Aortic smooth muscle cell (primary cell): Measurements from ENCODE around the gene GLE1. TPM values are rescaled to one million over a fixed set of nuclear protein-coding genes. Genes with fewer than 3 reads are reported as not detected.

Source experiments
- total RNA-seq: library from RNA; depleted of rRNA; stranded (reverse); fragments of >200 nt; gene quantifications from 2 replicates; pipeline ENCODE4 v1.2.3, GENCODE V29; 2014

GLE1 gene
- total RNA-seq, result 21.6 and 27.0 TPM in 2 replicates

GRCh38 chr9:128504485-128505413, at the start of gene GLE1:
GLE1 (plus strand) TSS chr9:128504719; CDS start chr9:128504806, 87 bp downstream.

GRCh38 chr9:128455849-128456612, 48.5 kb upstream of the GLE1 start, which contains the start of gene ODF2:
ODF2 (plus strand) TSS chr9:128456006; CDS start chr9:128456092, 86 bp downstream.

GRCh38 chr9:128552153-128552743, 47.7 kb downstream of the GLE1 start, which contains the start of gene SPTAN1:
SPTAN1 (plus strand) TSS chr9:128552587; CDS start chr9:128566741, 14,154 bp downstream.

Other genes starting within 250 kb of the GLE1 start
- 175 and 190 TPM in 2 replicates for gene GOLGA2, start 228.7 kb upstream of the GLE1 start, total RNA-seq
- 43.5 and 48.9 TPM in 2 replicates for gene SWI5, start 228.4 kb upstream of the GLE1 start, total RNA-seq
- 20.2 and 22.5 TPM in 2 replicates for gene TRUB2, start 182.3 kb upstream of the GLE1 start, total RNA-seq
- 20.6 and 22.8 TPM in 2 replicates for gene COQ4, start 181.9 kb upstream of the GLE1 start, total RNA-seq
- gene SLC27A4, start 164.2 kb upstream of the GLE1 start, total RNA-seq, result 18.6 and 21.1 TPM in 2 replicates
- 32.2 and 40.7 TPM in 2 replicates for gene URM1, start 133.3 kb upstream of the GLE1 start, total RNA-seq
- 67.5 and 84.1 TPM in 2 replicates for gene CERCAM, start 83.9 kb upstream of the GLE1 start, total RNA-seq
- 38.3 and 52.2 TPM in 2 replicates for gene ODF2, start 48.7 kb upstream of the GLE1 start, total RNA-seq
- 514 and 596 TPM in 2 replicates for gene SPTAN1, start 47.9 kb downstream of the GLE1 start, total RNA-seq
- 56.8 and 67.6 TPM in 2 replicates for gene DYNC2I2, start 152.1 kb downstream of the GLE1 start, total RNA-seq
- gene SET, start 184.5 kb downstream of the GLE1 start, total RNA-seq, result 652 and 693 TPM in 2 replicates
- 2.8 TPM in 2 replicates for gene PKN3, start 197.8 kb downstream of the GLE1 start, total RNA-seq
- 23.3 and 27.0 TPM in 2 replicates for gene ZDHHC12, start 219.4 kb downstream of the GLE1 start, total RNA-seq